CD14-positive monocyte (primary cell): ENCODE measurements around the gene CALD1. TPM values are rescaled to one million over a fixed set of nuclear protein-coding genes. Genes with fewer than 3 reads are reported as not detected.

ENCODE experiments used
- DNase-seq, 3 donors: peaks; one replicate each; pipeline ENCODE4 v3.0.0-alpha.2; 2011 to 2022
- H2AFZ ChIP-seq: 2 replicates; pipeline ENCODE4 v1.6.0; 2012; ENCODE audit warnings: mild to moderate bottlenecking, low read depth, low read length, inconsistent platforms; ENCODE audit not compliant: insufficient read depth, poor library complexity, severe bottlenecking
- H3K27ac ChIP-seq, 2 donors: 1 replicate in 1 of 2; 2 replicates in 1 of 2; pipeline ENCODE4 v1.5.1; 2012 to 2013; ENCODE audit warnings: low read length in 2 of 2, control low read depth in 1 of 2, inconsistent platforms in 1 of 2, low read depth in 1 of 2, mild to moderate bottlenecking in 1 of 2
- H3K27me3 ChIP-seq, 2 donors: one replicate each; pipeline versions ENCODE4 v1.6.0 to v1.6.1; 2011 to 2013; ENCODE audit warnings: low read length in 2 of 2; ENCODE audit not compliant: control insufficient read depth in 2 of 2, insufficient read depth in 2 of 2
- H3K36me3 ChIP-seq, 2 donors: replicated peaks in 1 of 2; 1 replicate in 1 of 2; 2 replicates in 1 of 2; pipeline versions ENCODE4 v1.5.1 to v1.6.1; 2012 to 2013; ENCODE audit warnings: low read length in 2 of 2, control low read depth in 1 of 2, inconsistent platforms in 1 of 2, mild to moderate bottlenecking in 1 of 2; ENCODE audit not compliant: insufficient read depth in 2 of 2, control insufficient read depth in 1 of 2
- H3K4me1 ChIP-seq, 2 donors: 1 replicate in 1 of 2; 2 replicates in 1 of 2; pipeline versions ENCODE4 v1.5.1 to v1.6.1; 2012 to 2013; ENCODE audit warnings: low read length in 2 of 2, control low read depth in 1 of 2, inconsistent platforms in 1 of 2, mild to moderate bottlenecking in 1 of 2, moderate library complexity in 1 of 2; ENCODE audit not compliant: insufficient read depth in 2 of 2, control insufficient read depth in 1 of 2
- H3K4me2 ChIP-seq: replicated peaks from 2 replicates; pipeline ENCODE3; 2012; ENCODE audit warnings: low read length, moderate library complexity, mild to moderate bottlenecking; ENCODE audit not compliant: poor library complexity, severe bottlenecking; ENCODE audit errors: extremely low read depth
- H3K4me3 ChIP-seq, 3 experiments: fragments of 200-600 bp in 1 of 3; sonication (generic) in 1 of 3; replicated peaks in 1 of 3; 1 replicate in 2 of 3; 2 replicates in 1 of 3; pipeline ENCODE4 v1.5.1; 2011 to 2013; ENCODE audit warnings: low read length in 3 of 3, mild to moderate bottlenecking in 3 of 3, control low read depth in 2 of 3, low read depth in 2 of 3, inconsistent platforms in 1 of 3, moderate library complexity in 1 of 3
- H3K79me2 ChIP-seq: 2 replicates; pipeline ENCODE4 v1.6.0; 2012; ENCODE audit warnings: mild to moderate bottlenecking, control low read depth, inconsistent platforms, low read length, moderate library complexity; ENCODE audit not compliant: insufficient read depth
- H3K9ac ChIP-seq: 2 replicates; pipeline ENCODE4 v1.6.0; 2017; ENCODE audit warnings: low read length, mild to moderate bottlenecking; ENCODE audit not compliant: insufficient read depth, poor library complexity, severe bottlenecking
- H3K9me3 ChIP-seq, 2 donors: replicated peaks in 1 of 2; 1 replicate in 1 of 2; 2 replicates in 1 of 2; pipeline versions ENCODE4 v1.5.1 to v1.6.1; 2012 to 2013; ENCODE audit warnings: low read length in 2 of 2, control low read depth in 1 of 2; ENCODE audit not compliant: control insufficient read depth in 1 of 2, insufficient read depth in 1 of 2
- H4K20me1 ChIP-seq: 2 replicates; pipeline ENCODE4 v1.6.0; 2012; ENCODE audit warnings: mild to moderate bottlenecking, low read length, control low read depth, moderate library complexity; ENCODE audit not compliant: insufficient read depth
- H3K27ac Mint-ChIP-seq, 7 donors: one replicate each; pipeline ENCODE4 v1.8.0; 2020; ENCODE audit warnings: mild to moderate bottlenecking in 7 of 7, mixed read lengths in 7 of 7, moderate library complexity in 6 of 7, inconsistent platforms in 2 of 7
- H3K27me3 Mint-ChIP-seq, 3 donors: one replicate each; pipeline ENCODE4 v1.8.0; 2021 to 2022; ENCODE audit warnings: low read depth in 3 of 3, mild to moderate bottlenecking in 3 of 3, mixed read lengths in 3 of 3, moderate library complexity in 3 of 3, inconsistent platforms in 1 of 3
- H3K36me3 Mint-ChIP-seq, 2 donors: one replicate each; pipeline ENCODE4 v1.8.0; 2020; ENCODE audit warnings: mixed read lengths in 2 of 2, inconsistent platforms in 1 of 2, mild to moderate bottlenecking in 1 of 2
- H3K4me1 Mint-ChIP-seq: one replicate; pipeline ENCODE4 v1.8.0; 2020; ENCODE audit warnings: mild to moderate bottlenecking, mixed read lengths
- H3K4me3 Mint-ChIP-seq, 2 donors: one replicate each; pipeline ENCODE4 v1.8.0; 2020; ENCODE audit warnings: mild to moderate bottlenecking in 2 of 2, mixed read lengths in 2 of 2, moderate library complexity in 1 of 2
- H3K9me3 Mint-ChIP-seq, 7 donors: one replicate each; pipeline ENCODE4 v1.8.0; 2020 to 2022; ENCODE audit warnings: mixed read lengths in 7 of 7, mild to moderate bottlenecking in 6 of 7, moderate library complexity in 6 of 7, inconsistent platforms in 2 of 7
- CTCF ChIP-seq: fragments of 200-600 bp; IDR thresholded peaks from one replicate; pipeline ENCODE4 v1.8.0; 2022; ENCODE audit warnings: antibody characterized with exemption, mild to moderate bottlenecking
- whole genome bisulfite sequencing: methylation state at CpG from one replicate; pipeline ENCODE4 v1.1.5; 2013; ENCODE audit warnings: missing lambda C conversion rate; ENCODE audit not compliant: insufficient coverage; 5-methylcytosine and 5-hydroxymethylcytosine counted together
- intact Hi-C, 2 donors: fragments of 100-400 bp; cut with micrococcal nuclease; formaldehyde crosslinking; loops; one replicate each; pipeline versions ENCODE4 v1.15.0 to v1.15.1; 2023
- polyA plus RNA-seq, 3 donors: library from polyadenylated mRNA; depleted of rRNA in 1 of 3; unstranded in 2 of 3; stranded (reverse) in 1 of 3; fragments of 300-500 nt in 2 of 3; fragments of >200 nt in 1 of 3; fragmentation: Illumina TruSeq in 2 of 3; gene quantifications; 1 replicate in 2 of 3; 2 replicates in 1 of 3; pipeline ENCODE4 v1.2.3, GENCODE V29; 2012 to 2021

Gene CALD1
- polyA plus RNA-seq, 3 donors = 0.18 TPM; not detected in 2

- H3K27ac Mint-ChIP-seq = no peak overlapping the region
- no peaks in the 10 kb centered on the region for H3K9me3 ChIP-seq
- peaks cover 4% of the 10 kb centered on the region for H3K4me1 Mint-ChIP-seq
- H3K9me3 Mint-ChIP-seq = no peaks in the 10 kb centered on the region
- H3K79me2 ChIP-seq = no peaks in the 10 kb centered on the region
- no peak overlapping the region for H3K27ac ChIP-seq
- H4K20me1 ChIP-seq = no peaks in the 10 kb centered on the region
- no peak overlapping the region for H3K9ac ChIP-seq
- no peak for DNase-seq
- TF ChIP-seq CTCF = no peak
- no peak overlapping the region for H3K4me3 Mint-ChIP-seq
- no peaks in the 10 kb centered on the region for H3K36me3 ChIP-seq
- peaks cover 9 to 12% (median 9%) of the 10 kb centered on the region in 3 donors for H3K27me3 Mint-ChIP-seq
- intact Hi-C loops = no loop called here
- no peak overlapping the region for H2AFZ ChIP-seq
- WGBS = 86% methylated on average over 1 of the region's 5 CpGs
- no peak overlapping the region for H3K4me3 ChIP-seq
- H3K4me2 ChIP-seq = no peak overlapping the region
- H3K4me1 ChIP-seq = peaks cover 0 to 4% of the 10 kb centered on the region in 2 donors
- no peaks in the 10 kb centered on the region for H3K36me3 Mint-ChIP-seq
- no peaks in the 10 kb centered on the region for H3K27me3 ChIP-seq
Observed at GRCh38 chr7:134870156-134870555, 90.7 kb downstream of the CALD1 start.

GRCh38 chr7:134870781-134871180 is 91.3 kb downstream of the CALD1 start:
- H3K9me3 Mint-ChIP-seq = no peaks in the 10 kb centered on the region
- peaks cover 0 to 4% of the 10 kb centered on the region in 2 donors for H3K4me1 ChIP-seq
- no peaks in the 10 kb centered on the region for H3K36me3 Mint-ChIP-seq
- no peaks in the 10 kb centered on the region for H3K9me3 ChIP-seq
- no peaks in the 10 kb centered on the region for H4K20me1 ChIP-seq
- H3K79me2 ChIP-seq = no peaks in the 10 kb centered on the region
- TF ChIP-seq CTCF = no peak
- no peaks in the 10 kb centered on the region for H3K36me3 ChIP-seq
- H3K4me3 ChIP-seq = no peak overlapping the region
- no peak overlapping the region for H3K4me2 ChIP-seq
- H3K27ac Mint-ChIP-seq = no peak overlapping the region
- H3K27me3 Mint-ChIP-seq = peaks cover 7 to 12% (median 9%) of the 10 kb centered on the region in 3 donors
- no peak overlapping the region for H3K27ac ChIP-seq
- no peaks in the 10 kb centered on the region for H3K27me3 ChIP-seq
- H3K4me1 Mint-ChIP-seq = peaks cover 2% of the 10 kb centered on the region
- intact Hi-C loops = no loop called here
- no peak overlapping the region for H3K9ac ChIP-seq
- H3K4me3 Mint-ChIP-seq = no peak overlapping the region
- no peak overlapping the region for H2AFZ ChIP-seq
- no peak for DNase-seq
- WGBS = no CpG with 5 or more reads among the region's 1 CpG
